HG03571 (cell line): ENCODE measurements around the gene HIRA.
"Not testable (repeated sequence)": the region's sequence is repeated elsewhere in the genome, so short reads cannot be mapped to it uniquely, and the experiment has no call there.

Source experiments
- ATAC-seq: cut with Tn5 transposase; IDR thresholded peaks from one replicate; pipeline ENCODE4 v1.9.1; 2021; ENCODE audit not compliant: unreplicated experiment

The HIRA gene

GRCh38 chr22:19336133-19337075 is 95.1 kb downstream of the HIRA start:
- no peak for ATAC-seq

GRCh38 chr22:19331975-19332374 is 99.6 kb downstream of the HIRA start:
- no peak for ATAC-seq

GRCh38 chr22:19331474-19331873 is 100.1 kb downstream of the HIRA start:
- ATAC-seq = no peak

- ATAC-seq = no peak
These were observed 100.6 kb downstream of the HIRA start for GRCh38 chr22:19330865-19331418.

- ATAC-seq = not testable (repeated sequence)
These were observed 101.3 kb downstream of the HIRA start for GRCh38 chr22:19330205-19330604.

- ATAC-seq = no peak
These were observed 102.1 kb downstream of the HIRA start for GRCh38 chr22:19329454-19329853.

- no peak for ATAC-seq
These were observed 106.1 kb downstream of the HIRA start for GRCh38 chr22:19325296-19325948.

GRCh38 chr22:19323420-19323819 is 108.1 kb downstream of the HIRA start:
- ATAC-seq = not testable (repeated sequence)

- no peak for ATAC-seq
These were observed 109.8 kb downstream of the HIRA start for GRCh38 chr22:19321757-19322156.

- not testable (repeated sequence) for ATAC-seq
These were observed 111.4 kb downstream of the HIRA start for GRCh38 chr22:19320136-19320535.

- no peak for ATAC-seq
These were observed 112.3 kb downstream of the HIRA start for GRCh38 chr22:19319281-19319680.

GRCh38 chr22:19317865-19318264 is 113.7 kb downstream of the HIRA start:
- ATAC-seq = no peak

GRCh38 chr22:19307872-19308271 is 123.7 kb downstream of the HIRA start:
- no peak for ATAC-seq

GRCh38 chr22:19306535-19306934 is 125.0 kb downstream of the HIRA start:
- not testable (repeated sequence) for ATAC-seq

- ATAC-seq = no peak
These were observed 127.0 kb downstream of the HIRA start for GRCh38 chr22:19304547-19304946.

GRCh38 chr22:19303785-19304184 is 127.7 kb downstream of the HIRA start:
- ATAC-seq = no peak

GRCh38 chr22:19295733-19296132 is 135.8 kb downstream of the HIRA start:
- no peak for ATAC-seq

GRCh38 chr22:19292458-19293230 is 138.9 kb downstream of the HIRA start:
- no peak for ATAC-seq

GRCh38 chr22:19291580-19292457 is 139.7 kb downstream of the HIRA start, which contains the start of gene CLTCL1:
CLTCL1 (minus strand) TSS chr22:19291719; CDS start chr22:19291641, 78 bp downstream.
- ATAC-seq = no peak

GRCh38 chr22:19291218-19291579 is 140.3 kb downstream of the HIRA start:
- ATAC-seq = no peak
